Upper lobe of right lung (tissue), 1 donor: ENCODE measurements around the gene NKD2. TPM values are rescaled to one million over a fixed set of nuclear protein-coding genes. Genes with fewer than 3 reads are reported as not detected.

Experiments used
- ATAC-seq: fragments of 200-7000 bp; cut with Tn5 transposase; one replicate; pipeline ENCODE4 v1.9.1; 2020; ENCODE audit warnings: mild to moderate bottlenecking, moderate library complexity
- DNase-seq: peaks from one replicate; pipeline ENCODE4 v3.0.0-alpha.2; 2020
- H3K27ac ChIP-seq: fragments of 200-600 bp; one replicate; pipeline ENCODE4 v1.8.0; 2022
- H3K27me3 ChIP-seq: fragments of 200-600 bp; one replicate; pipeline ENCODE4 v1.8.0; 2022; ENCODE audit warnings: mild to moderate bottlenecking
- H3K36me3 ChIP-seq: fragments of 200-600 bp; one replicate; pipeline ENCODE4 v1.8.0; 2022
- H3K4me1 ChIP-seq: fragments of 200-600 bp; one replicate; pipeline ENCODE4 v1.8.0; 2022
- H3K4me3 ChIP-seq: fragments of 200-600 bp; one replicate; pipeline ENCODE4 v1.8.0; 2022; ENCODE audit warnings: mild to moderate bottlenecking
- H3K9me3 ChIP-seq: fragments of 200-600 bp; one replicate; pipeline ENCODE4 v1.8.0; 2022
- intact Hi-C: fragments of 100-400 bp; cut with DNase I; formaldehyde crosslinking; loops from one replicate; pipeline ENCODE4 v1.11.0; 2022
- total RNA-seq: library from RNA; stranded (reverse); fragmentation: NEBNext Ultra II Directional; extraction: Animal tissue kit (Norgen Biotek cat#: 25700); gene quantifications from one replicate; pipeline ENCODE4 v1.2.1, GENCODE V29; 2021
- TF ChIP-seq, protein P1 (sequence below): fragments of 200-600 bp; IDR thresholded peaks from one replicate; pipeline ENCODE4 v1.8.0; 2022; ENCODE audit warnings: antibody characterized with exemption
- donor health status: DM: no; HTN: yes; CAD: no; lungs with severe emphysema.

NKD2 gene
- total RNA-seq, 1 donor from 2014 or later: 64.4 TPM

DNA sequence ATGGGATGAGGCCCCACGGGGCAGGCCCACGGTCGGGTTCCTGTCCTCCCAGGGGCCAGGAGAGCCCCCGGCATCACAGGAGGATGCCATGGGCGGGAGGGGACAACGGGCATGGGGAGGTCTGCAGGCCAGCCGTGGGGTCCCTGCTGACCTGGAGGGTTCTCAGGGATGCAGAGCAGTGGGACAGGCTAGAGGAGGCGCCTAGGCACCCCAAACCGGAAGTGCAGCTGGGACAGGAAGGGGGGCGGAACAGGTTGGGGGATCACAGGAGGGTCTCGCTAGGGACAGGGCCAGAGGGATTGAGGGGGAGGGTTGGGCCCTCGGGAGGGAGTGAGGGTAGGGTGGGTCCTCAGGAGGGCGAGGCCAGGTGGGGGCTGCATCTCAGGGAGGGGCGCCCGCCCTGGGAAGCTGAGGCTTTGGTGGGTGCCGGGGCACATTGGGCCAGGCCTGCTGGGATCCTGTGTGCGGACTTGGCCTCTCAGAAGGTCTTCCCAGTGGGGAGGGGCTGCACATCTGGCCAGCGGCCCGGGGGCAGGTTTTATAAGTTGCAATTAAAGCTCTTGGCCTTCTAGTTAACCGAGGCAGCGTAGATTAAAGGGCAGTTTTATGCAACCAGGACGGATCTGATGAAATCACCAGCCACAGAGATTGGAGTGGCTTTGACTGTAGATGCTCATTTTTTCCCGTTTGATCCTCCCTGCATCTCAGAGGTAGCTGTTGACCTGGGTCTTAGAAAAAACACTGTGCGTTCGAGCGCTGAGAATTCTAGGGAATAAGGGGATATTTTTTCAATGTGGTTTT lies 20.1 kb downstream of the NKD2 start:
- intact Hi-C loops: no loop called here
- H3K27me3 ChIP-seq: no peaks in the 10 kb centered on the region
- ATAC-seq: peak; percentile 5
- H3K4me3 ChIP-seq: no peak overlapping the region
- TF ChIP-seq, protein P1, sequence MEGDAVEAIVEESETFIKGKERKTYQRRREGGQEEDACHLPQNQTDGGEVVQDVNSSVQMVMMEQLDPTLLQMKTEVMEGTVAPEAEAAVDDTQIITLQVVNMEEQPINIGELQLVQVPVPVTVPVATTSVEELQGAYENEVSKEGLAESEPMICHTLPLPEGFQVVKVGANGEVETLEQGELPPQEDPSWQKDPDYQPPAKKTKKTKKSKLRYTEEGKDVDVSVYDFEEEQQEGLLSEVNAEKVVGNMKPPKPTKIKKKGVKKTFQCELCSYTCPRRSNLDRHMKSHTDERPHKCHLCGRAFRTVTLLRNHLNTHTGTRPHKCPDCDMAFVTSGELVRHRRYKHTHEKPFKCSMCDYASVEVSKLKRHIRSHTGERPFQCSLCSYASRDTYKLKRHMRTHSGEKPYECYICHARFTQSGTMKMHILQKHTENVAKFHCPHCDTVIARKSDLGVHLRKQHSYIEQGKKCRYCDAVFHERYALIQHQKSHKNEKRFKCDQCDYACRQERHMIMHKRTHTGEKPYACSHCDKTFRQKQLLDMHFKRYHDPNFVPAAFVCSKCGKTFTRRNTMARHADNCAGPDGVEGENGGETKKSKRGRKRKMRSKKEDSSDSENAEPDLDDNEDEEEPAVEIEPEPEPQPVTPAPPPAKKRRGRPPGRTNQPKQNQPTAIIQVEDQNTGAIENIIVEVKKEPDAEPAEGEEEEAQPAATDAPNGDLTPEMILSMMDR: no peak
- H3K9me3 ChIP-seq: no peaks in the 10 kb centered on the region
- H3K4me1 ChIP-seq: no peaks in the 10 kb centered on the region
- H3K27ac ChIP-seq: no peak overlapping the region
- H3K36me3 ChIP-seq: no peaks in the 10 kb centered on the region
- no peak for DNase-seq

DNA sequence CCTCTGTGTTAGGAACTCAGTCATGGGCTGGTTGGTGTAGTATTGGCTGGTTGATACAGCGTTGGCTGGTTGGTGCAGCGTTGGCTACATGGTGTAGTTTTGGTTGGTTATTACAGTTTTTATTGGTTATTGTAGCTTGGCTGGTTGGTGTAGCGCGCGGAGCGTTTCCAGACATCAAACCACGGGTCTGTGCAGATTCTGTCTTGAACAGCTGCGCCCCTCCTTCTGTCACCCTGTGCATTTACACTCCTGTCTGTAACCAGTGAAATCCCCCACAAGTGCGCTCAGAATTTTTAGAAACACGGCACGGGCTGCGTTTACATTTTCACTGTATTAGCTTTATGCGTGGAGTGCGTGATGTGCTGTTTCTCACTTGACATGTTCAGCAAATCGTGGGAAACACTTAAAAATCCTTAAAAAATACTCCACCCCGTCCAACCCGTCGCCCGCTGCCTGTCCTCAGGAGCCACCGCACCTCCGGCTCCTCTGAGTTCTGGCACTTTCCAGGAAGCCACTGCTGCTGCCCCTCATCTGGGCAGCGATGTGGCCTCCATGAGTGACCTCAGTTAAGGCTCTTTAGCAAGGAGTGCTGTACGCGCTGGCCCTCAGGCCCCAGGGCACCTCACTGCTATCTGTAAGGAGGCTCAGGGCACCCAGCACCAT lies 20.8 kb downstream of the NKD2 start:
- no peak for ATAC-seq
- no peak overlapping the region for H3K27ac ChIP-seq
- intact Hi-C loops: no loop called here
- no peaks in the 10 kb centered on the region for H3K36me3 ChIP-seq
- H3K27me3 ChIP-seq: no peaks in the 10 kb centered on the region
- H3K4me3 ChIP-seq: no peak overlapping the region
- TF ChIP-seq, protein P1: no peak
- no peaks in the 10 kb centered on the region for H3K4me1 ChIP-seq
- H3K9me3 ChIP-seq: no peaks in the 10 kb centered on the region
- no peak for DNase-seq

GRCh38 chr5:1029945-1030625 lies 21.5 kb downstream of the NKD2 start:
- Histone ChIP-seq H3K9me3 (no peaks in the 10 kb centered on the region), H3K4me3 (no peak overlapping the region), H3K27me3 (no peaks in the 10 kb centered on the region), H3K27ac (no peak overlapping the region), H3K36me3 (no peaks in the 10 kb centered on the region), H3K4me1 (no peaks in the 10 kb centered on the region)
- DNase-seq (no peak), ATAC-seq (no peak)
- TF ChIP-seq, protein P1: no peak
- intact Hi-C loops: no loop called here

GRCh38 chr5:1030801-1031271 lies 22.2 kb downstream of the NKD2 start:
- Histone ChIP-seq H3K27ac (no peak overlapping the region), H3K9me3 (no peaks in the 10 kb centered on the region), H3K36me3 (no peaks in the 10 kb centered on the region), H3K4me1 (no peaks in the 10 kb centered on the region), H3K4me3 (no peak overlapping the region), H3K27me3 (no peaks in the 10 kb centered on the region)
- TF ChIP-seq, protein P1: no peak
- intact Hi-C loops: no loop called here
- ATAC-seq (no peak), DNase-seq (no peak)

DNA sequence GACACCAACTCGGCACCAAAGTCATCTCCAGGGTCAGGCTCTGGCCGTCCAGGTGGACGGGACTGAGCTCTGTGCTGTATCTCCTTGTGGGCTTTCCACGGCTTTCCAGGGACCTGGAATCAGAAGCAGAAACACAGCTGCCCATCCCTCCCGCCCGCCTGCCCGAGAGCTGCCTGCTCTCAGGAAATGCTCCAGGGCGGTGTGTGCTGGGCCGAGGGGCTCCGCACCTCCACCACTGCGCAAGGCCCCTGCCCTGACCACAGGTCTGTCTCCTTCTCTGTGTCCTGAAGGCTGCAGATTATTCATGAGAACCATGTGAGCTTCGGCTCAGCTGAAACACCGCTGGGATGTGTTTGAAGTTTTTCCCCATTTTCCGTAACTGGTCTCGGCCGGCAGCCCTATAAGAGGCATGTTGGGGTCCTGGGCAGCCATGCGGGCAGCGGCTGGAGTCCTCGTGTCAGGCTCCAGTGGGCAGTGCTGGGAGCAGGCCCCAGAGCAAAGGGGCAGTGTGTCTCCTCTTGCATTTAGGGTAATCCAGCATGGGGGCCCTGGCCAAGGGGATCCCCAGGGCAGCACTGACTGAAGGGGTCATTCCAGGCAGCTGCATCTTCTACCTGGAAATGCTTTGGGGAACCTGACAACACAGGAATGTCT lies 22.8 kb downstream of the NKD2 start:
- DNase-seq (no peak), ATAC-seq (no peak)
- Histone ChIP-seq H3K36me3 (no peaks in the 10 kb centered on the region), H3K9me3 (no peaks in the 10 kb centered on the region), H3K4me1 (no peaks in the 10 kb centered on the region), H3K27me3 (no peaks in the 10 kb centered on the region), H3K4me3 (no peak overlapping the region), H3K27ac (no peak overlapping the region)
- TF ChIP-seq, protein P1: no peak
- intact Hi-C loops: no loop called here
